ENCODE results near the gene USH1G.
"Not testable (repeated sequence)": the region's sequence is repeated elsewhere in the genome, so short reads cannot be mapped to it uniquely, and the experiment has no call there.

Gene USH1G

DNA sequence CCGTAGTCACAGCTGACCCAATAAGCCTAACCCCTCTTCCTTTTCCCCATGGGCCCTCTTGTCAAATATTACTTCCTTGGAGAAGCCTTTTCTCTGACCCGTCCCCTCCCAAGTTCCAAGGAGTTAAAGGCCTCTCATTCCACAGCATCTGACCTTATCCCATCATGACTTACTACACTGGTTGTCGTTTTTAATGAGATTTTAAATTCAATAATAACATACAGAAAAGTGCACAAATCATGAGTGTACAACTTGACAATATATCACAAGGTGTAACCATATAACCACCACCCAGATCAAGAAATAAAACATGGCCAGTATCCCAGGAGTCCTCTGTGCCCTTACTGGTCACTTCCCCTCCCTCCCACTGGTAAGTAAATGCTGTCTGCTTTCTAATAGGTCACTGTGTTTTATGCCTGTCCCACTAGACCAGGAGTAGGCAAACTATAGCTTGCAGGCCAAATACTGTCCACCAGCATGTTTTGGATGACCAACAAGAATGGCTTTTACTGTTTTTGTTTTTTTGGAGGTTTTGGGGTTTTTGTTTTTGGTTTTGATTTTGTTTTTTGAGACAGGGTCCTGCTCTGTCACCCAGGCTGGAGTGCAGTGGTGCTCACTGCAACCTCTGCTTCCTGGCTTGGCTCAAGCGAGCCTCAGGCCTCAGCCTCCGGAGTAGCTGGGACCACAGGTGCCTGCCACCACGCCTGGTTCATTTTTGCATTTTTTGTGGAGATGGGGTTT lies 49.0 kb downstream of the USH1G start:
- DNase-seq (ENCODE audit: low read depth, low spot score) = no peak
- peaks cover 3% of the 10 kb centered on the region; the same call in 1 of the 2 replicates for H3K4me1 ChIP-seq (ENCODE audit: control insufficient read depth, insufficient read depth, low read length)
- H3K27me3 ChIP-seq (ENCODE audit: control insufficient read depth, insufficient read depth, low read length) = no peaks in the 10 kb centered on the region
- no peak overlapping the region for H3K27ac ChIP-seq (ENCODE audit: low read length)
- no peaks in the 10 kb centered on the region for H3K36me3 ChIP-seq (ENCODE audit: control insufficient read depth, insufficient read depth, low read length)
- no peaks in the 10 kb centered on the region for H3K9me3 ChIP-seq (ENCODE audit: control insufficient read depth, insufficient read depth, low read length)
- WGBS (ENCODE audit: insufficient coverage, insufficient read length) = no CpG with 5 or more reads among the region's 6 CpGs
- peak overlapping the region; percentile 87; the same call in 1 of the 2 replicates for H3K4me3 ChIP-seq (ENCODE audit: low read length)

DNA sequence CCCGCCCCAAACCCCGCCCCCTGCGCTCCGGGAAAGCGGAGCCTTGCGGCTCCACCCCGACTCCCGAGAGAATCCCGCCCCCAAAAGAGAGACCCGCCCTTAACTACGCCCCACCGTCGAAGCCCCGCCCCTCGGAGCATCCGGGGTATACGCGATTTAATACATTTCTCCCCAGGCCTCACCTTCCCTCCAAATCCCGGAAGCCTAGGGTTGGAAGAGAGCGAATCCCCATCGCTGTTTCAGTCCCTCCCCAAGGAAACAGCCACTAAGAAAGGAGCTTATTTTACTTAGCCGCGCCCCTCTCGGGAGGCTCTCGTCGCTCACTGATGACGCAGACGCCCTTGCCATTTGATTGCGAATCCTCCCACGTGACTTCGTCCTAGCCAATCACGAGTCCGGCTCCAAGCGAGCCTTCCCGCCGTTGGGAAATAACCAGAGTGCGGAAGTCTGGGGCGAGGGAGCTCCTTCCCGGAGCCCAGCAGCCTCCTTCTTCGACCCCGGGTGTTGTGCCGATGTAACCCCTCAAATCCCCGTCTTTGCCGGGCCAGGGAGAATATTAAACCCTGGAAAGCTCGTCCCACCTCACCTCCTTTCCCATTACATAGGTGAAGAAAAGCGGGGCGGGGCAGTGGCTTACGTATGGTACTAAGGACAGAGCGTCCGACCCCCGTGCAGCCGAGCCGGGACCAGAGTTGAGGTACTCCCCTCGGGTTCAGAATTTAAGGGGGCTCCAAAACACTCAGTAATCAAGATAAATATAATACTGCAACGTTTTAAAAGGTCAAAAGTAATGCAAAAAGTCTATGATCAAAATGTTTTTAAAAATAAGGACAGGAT lies 49.8 kb downstream of the USH1G start:
- WGBS (ENCODE audit: insufficient coverage, insufficient read length) = no CpG with 5 or more reads among the region's 55 CpGs
- H3K9me3 ChIP-seq (ENCODE audit: control insufficient read depth, insufficient read depth, low read length) = no peaks in the 10 kb centered on the region
- no peaks in the 10 kb centered on the region for H3K27me3 ChIP-seq (ENCODE audit: control insufficient read depth, insufficient read depth, low read length)
- peak; percentile 99 for DNase-seq (ENCODE audit: low read depth, low spot score)
- peak overlapping the region; percentile 88; the same call in 1 of the 2 replicates for H3K4me3 ChIP-seq (ENCODE audit: low read length)
- H3K4me1 ChIP-seq (ENCODE audit: control insufficient read depth, insufficient read depth, low read length) = peaks cover 3% of the 10 kb centered on the region; the same call in 1 of the 2 replicates
- no peaks in the 10 kb centered on the region for H3K36me3 ChIP-seq (ENCODE audit: control insufficient read depth, insufficient read depth, low read length)
- H3K27ac ChIP-seq (ENCODE audit: low read length) = no peak overlapping the region

- H3K4me3 ChIP-seq (ENCODE audit: low read length) = peak within 1 kb of the TSS; percentile 88
- no peaks in the 10 kb centered on the region for H3K36me3 ChIP-seq (ENCODE audit: control insufficient read depth, insufficient read depth, low read length)
- H3K4me1 ChIP-seq (ENCODE audit: control insufficient read depth, insufficient read depth, low read length) = peaks cover 3% of the 10 kb centered on the region; the same call in 1 of the 2 replicates
- no CpG with 5 or more reads among the region's 38 CpGs for WGBS (ENCODE audit: insufficient coverage, insufficient read length)
- no peak for DNase-seq (ENCODE audit: low read depth, low spot score)
- H3K27ac ChIP-seq (ENCODE audit: low read length) = no peak within 1 kb of the TSS
- no peaks in the 10 kb centered on the region for H3K27me3 ChIP-seq (ENCODE audit: control insufficient read depth, insufficient read depth, low read length)
- H3K9me3 ChIP-seq (ENCODE audit: control insufficient read depth, insufficient read depth, low read length) = no peaks in the 10 kb centered on the region
Observed at GRCh38 chr17:74872313-74873036, 50.6 kb downstream of the USH1G start, which contains the start of gene FDXR. Gene FDXR (minus strand): TSS chr17:74872994. CDS start chr17:74872944, 50 bp downstream.

- no peaks in the 10 kb centered on the region for H3K9me3 ChIP-seq (ENCODE audit: control insufficient read depth, insufficient read depth, low read length)
- no peaks in the 10 kb centered on the region for H3K36me3 ChIP-seq (ENCODE audit: control insufficient read depth, insufficient read depth, low read length)
- DNase-seq (ENCODE audit: low read depth, low spot score) = no peak
- 98% methylated on average over 3 of the region's 11 CpGs for WGBS (ENCODE audit: insufficient coverage, insufficient read length)
- peaks cover 3% of the 10 kb centered on the region; the same call in 1 of the 2 replicates for H3K4me1 ChIP-seq (ENCODE audit: control insufficient read depth, insufficient read depth, low read length)
- no peaks in the 10 kb centered on the region for H3K27me3 ChIP-seq (ENCODE audit: control insufficient read depth, insufficient read depth, low read length)
- no peak overlapping the region for H3K4me3 ChIP-seq (ENCODE audit: low read length)
- H3K27ac ChIP-seq (ENCODE audit: low read length) = no peak overlapping the region
Observed at GRCh38 chr17:74871356-74872076, 51.5 kb downstream of the USH1G start.

GRCh38 chr17:74870512-74870911 lies 52.5 kb downstream of the USH1G start:
- H3K27me3 ChIP-seq (ENCODE audit: control insufficient read depth, insufficient read depth, low read length) = no peaks in the 10 kb centered on the region
- H3K36me3 ChIP-seq (ENCODE audit: control insufficient read depth, insufficient read depth, low read length) = no peaks in the 10 kb centered on the region
- H3K4me1 ChIP-seq (ENCODE audit: control insufficient read depth, insufficient read depth, low read length) = peaks cover 3% of the 10 kb centered on the region; the same call in 1 of the 2 replicates
- no peak overlapping the region for H3K27ac ChIP-seq (ENCODE audit: low read length)
- no CpG with 5 or more reads among the region's 3 CpGs for WGBS (ENCODE audit: insufficient coverage, insufficient read length)
- no peaks in the 10 kb centered on the region for H3K9me3 ChIP-seq (ENCODE audit: control insufficient read depth, insufficient read depth, low read length)
- no peak overlapping the region for H3K4me3 ChIP-seq (ENCODE audit: low read length)
- no peak for DNase-seq (ENCODE audit: low read depth, low spot score)

DNA sequence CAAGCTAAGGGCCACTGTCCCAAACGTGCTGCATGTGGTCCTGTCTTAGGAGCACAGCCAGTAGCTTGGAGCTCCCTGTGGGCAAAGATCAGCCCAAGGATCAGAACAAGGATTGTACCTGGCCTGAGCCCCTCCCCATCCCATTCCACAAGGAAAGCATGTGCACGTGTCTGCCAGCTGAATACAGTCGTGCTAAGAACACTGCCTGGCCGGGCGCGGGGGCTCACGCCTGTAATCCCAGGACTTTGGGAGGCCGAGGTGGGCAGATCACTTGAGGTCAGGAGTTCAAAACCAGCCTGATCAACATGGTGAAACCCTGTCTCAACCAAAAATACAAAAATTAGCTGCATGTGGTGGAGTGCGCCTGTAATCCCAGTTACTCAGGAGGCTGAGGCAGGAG lies 53.0 kb downstream of the USH1G start:
- DNase-seq (ENCODE audit: low read depth, low spot score); H3K9me3 ChIP-seq (ENCODE audit: control insufficient read depth, insufficient read depth, low read length); H3K27me3 ChIP-seq (ENCODE audit: control insufficient read depth, insufficient read depth, low read length); H3K27ac ChIP-seq (ENCODE audit: low read length); H3K4me3 ChIP-seq (ENCODE audit: low read length); H3K4me1 ChIP-seq (ENCODE audit: control insufficient read depth, insufficient read depth, low read length); H3K36me3 ChIP-seq (ENCODE audit: control insufficient read depth, insufficient read depth, low read length): not testable (repeated sequence)
- WGBS (ENCODE audit: insufficient coverage, insufficient read length) = no CpG with 5 or more reads among the region's 9 CpGs

DNA sequence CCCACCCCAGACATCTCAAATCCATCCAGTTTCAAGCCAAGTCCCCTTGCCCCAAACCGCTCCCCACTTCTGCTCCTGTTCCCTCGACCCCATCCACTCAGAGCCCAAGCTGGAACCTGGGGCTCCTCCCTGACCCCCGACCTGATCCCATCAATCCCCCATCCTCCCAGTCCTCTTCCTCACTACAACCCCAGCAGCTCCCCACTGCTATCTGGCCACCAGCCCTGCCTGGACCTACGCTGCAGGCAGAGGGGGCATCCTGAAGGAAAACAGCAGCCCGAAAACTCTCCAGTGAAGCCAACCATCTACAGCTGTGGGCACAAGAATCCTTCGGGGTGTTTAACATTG lies 54.2 kb downstream of the USH1G start:
- no peaks in the 10 kb centered on the region for H3K9me3 ChIP-seq (ENCODE audit: control insufficient read depth, insufficient read depth, low read length)
- H3K27ac ChIP-seq (ENCODE audit: low read length) = no peak overlapping the region
- no peak overlapping the region for H3K4me3 ChIP-seq (ENCODE audit: low read length)
- WGBS (ENCODE audit: insufficient coverage, insufficient read length) = no CpG with 5 or more reads among the region's 6 CpGs
- H3K4me1 ChIP-seq (ENCODE audit: control insufficient read depth, insufficient read depth, low read length) = peaks cover 4% of the 10 kb centered on the region; the same call in 1 of the 2 replicates
- H3K27me3 ChIP-seq (ENCODE audit: control insufficient read depth, insufficient read depth, low read length) = no peaks in the 10 kb centered on the region
- H3K36me3 ChIP-seq (ENCODE audit: control insufficient read depth, insufficient read depth, low read length) = peaks cover under 1% of the 10 kb centered on the region; the same call in 1 of the 2 replicates
- no peak for DNase-seq (ENCODE audit: low read depth, low spot score)

DNA sequence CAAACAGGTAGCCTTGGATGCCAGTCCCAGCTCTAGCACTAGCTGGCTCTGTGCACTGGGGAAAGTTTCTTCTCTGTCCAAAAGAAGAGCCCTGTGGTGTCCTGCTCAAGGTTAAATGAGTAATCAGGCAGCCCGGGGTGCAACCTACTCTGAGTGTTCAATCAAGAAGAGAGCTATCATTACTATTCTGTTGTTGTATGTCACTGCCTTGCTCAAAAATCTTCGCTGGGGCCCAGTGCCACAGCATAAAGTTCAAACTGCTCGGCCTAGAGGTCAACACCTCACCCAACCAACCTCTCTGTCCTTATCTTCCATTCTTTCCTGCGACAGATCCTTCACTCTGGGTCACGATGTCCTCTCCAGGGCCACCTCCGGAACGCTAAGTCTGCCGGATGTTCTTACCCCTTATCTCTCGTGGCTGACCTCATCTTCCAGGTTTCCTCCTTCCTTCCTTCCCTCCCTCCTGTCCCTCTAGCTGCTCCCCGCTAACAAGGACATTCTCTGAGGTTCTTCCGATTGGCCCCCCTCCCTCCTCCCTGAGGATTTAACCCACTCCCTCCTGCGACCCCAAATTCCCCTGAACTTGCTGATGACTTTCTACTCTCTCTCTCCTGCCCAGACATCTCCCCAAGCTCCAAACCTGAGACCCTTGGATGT lies 54.7 kb downstream of the USH1G start:
- H3K4me3 ChIP-seq (ENCODE audit: low read length) = no peak overlapping the region
- no peak overlapping the region for H3K27ac ChIP-seq (ENCODE audit: low read length)
- no peak for DNase-seq (ENCODE audit: low read depth, low spot score)
- H3K36me3 ChIP-seq (ENCODE audit: control insufficient read depth, insufficient read depth, low read length) = peaks cover 4% of the 10 kb centered on the region; the same call in 1 of the 2 replicates
- no peaks in the 10 kb centered on the region for H3K27me3 ChIP-seq (ENCODE audit: control insufficient read depth, insufficient read depth, low read length)
- no CpG with 5 or more reads among the region's 12 CpGs for WGBS (ENCODE audit: insufficient coverage, insufficient read length)
- H3K4me1 ChIP-seq (ENCODE audit: control insufficient read depth, insufficient read depth, low read length) = peaks cover 4% of the 10 kb centered on the region; the same call in 1 of the 2 replicates
- no peaks in the 10 kb centered on the region for H3K9me3 ChIP-seq (ENCODE audit: control insufficient read depth, insufficient read depth, low read length)

DNA sequence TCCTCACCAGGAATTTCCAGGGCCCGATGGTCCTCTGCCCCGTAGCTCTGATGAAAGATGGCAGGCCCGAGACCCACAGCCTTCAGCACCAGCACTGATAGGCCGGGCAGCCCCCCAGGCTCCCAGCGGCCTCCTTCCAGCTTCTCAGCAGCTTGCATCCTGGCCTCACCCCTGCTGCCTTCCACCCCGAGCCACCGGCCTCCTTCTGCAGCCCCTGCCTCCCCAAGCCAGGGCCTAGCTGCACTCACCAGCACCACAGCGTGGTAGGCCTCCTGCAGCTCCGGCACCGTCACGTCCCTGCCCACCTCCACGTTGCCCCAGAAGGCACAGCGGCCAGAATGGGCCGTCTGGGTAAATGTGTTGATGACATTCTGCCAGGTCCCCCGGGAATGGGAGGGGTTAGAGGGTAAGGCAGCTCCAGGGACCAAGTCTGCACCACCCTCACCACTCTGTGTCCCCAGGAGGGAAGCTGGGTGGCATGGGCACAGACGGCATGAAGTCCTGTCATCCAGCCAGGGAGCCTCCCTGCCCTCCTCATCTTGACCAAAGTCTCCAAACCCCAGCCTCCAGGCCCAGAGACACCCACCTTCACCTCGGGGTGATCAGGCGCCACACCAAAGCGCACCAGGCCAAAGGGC lies 56.7 kb downstream of the USH1G start:
- H3K4me3 ChIP-seq (ENCODE audit: low read length) = no peak overlapping the region
- no peak for DNase-seq (ENCODE audit: low read depth, low spot score)
- H3K36me3 ChIP-seq (ENCODE audit: control insufficient read depth, insufficient read depth, low read length) = peaks cover 4% of the 10 kb centered on the region; the same call in 1 of the 2 replicates
- H3K9me3 ChIP-seq (ENCODE audit: control insufficient read depth, insufficient read depth, low read length) = no peaks in the 10 kb centered on the region
- 0 out of 2 replicates have a peak, but pooled peaks cover 1% of the 10 kb centered on the region for H3K4me1 ChIP-seq (ENCODE audit: control insufficient read depth, insufficient read depth, low read length)
- H3K27ac ChIP-seq (ENCODE audit: low read length) = no peak overlapping the region
- no CpG with 5 or more reads among the region's 19 CpGs for WGBS (ENCODE audit: insufficient coverage, insufficient read length)
- peaks cover 4% of the 10 kb centered on the region; the same call in 1 of the 2 replicates for H3K27me3 ChIP-seq (ENCODE audit: control insufficient read depth, insufficient read depth, low read length)
